HepG2 (cell line): ENCODE measurements around the gene ERMARD. TPM values are rescaled to one million over a fixed set of nuclear protein-coding genes. Genes with fewer than 3 reads are reported as not detected.

Experiments
- HOXA7 ChIP-seq: sonication (generic); formaldehyde crosslinking; IDR thresholded peaks from 2 replicates; pipeline ENCODE4 v1.8.1; 2022; ENCODE audit warnings: mild to moderate bottlenecking, missing genetic modification reagents, moderate library complexity
- NFAT5 ChIP-seq: sonication (generic); formaldehyde crosslinking; IDR thresholded peaks from 2 replicates; pipeline ENCODE4 v1.4.0; 2020; ENCODE audit warnings: missing genetic modification reagents
- PHF8 ChIP-seq: sonication (generic); formaldehyde crosslinking; IDR thresholded peaks from 2 replicates; pipeline ENCODE4 v1.5.0; 2020; ENCODE audit warnings: missing genetic modification reagents
- RERE ChIP-seq: IDR thresholded peaks from 2 replicates; pipeline ENCODE4 v1.6.1; 2016; ENCODE audit warnings: low read depth, missing genetic modification reagents, missing compliant biosample characterization
- SNAI1 ChIP-seq: sonication (generic); formaldehyde crosslinking; IDR thresholded peaks from 2 replicates; pipeline ENCODE4 v1.5.0; 2020; ENCODE audit warnings: mild to moderate bottlenecking, missing genetic modification reagents, borderline replicate concordance
- SYNCRIP ChIP-seq: fragments of 200-400 bp; formaldehyde crosslinking; IDR thresholded peaks from 2 replicates; pipeline ENCODE4 v1.6.1; 2018; ENCODE audit warnings: mild to moderate bottlenecking, low read depth, low read length; ENCODE audit not compliant: insufficient read depth
- TMF1 ChIP-seq: sonication (generic); formaldehyde crosslinking; IDR thresholded peaks from 2 replicates; pipeline ENCODE4 v1.8.1; 2022; ENCODE audit warnings: low read depth, missing genetic modification reagents
- ZNF3 ChIP-seq: IDR thresholded peaks from 2 replicates; pipeline ENCODE4 v1.7.0; 2017; ENCODE audit warnings: inconsistent platforms
- ZNF646 ChIP-seq: sonication (generic); formaldehyde crosslinking; IDR thresholded peaks from 2 replicates; pipeline ENCODE4 v1.9.0; 2021; ENCODE audit warnings: mild to moderate bottlenecking, missing genetic modification reagents
- ZNF839 ChIP-seq: sonication (generic); formaldehyde crosslinking; IDR thresholded peaks from 2 replicates; pipeline ENCODE4 v1.4.0; 2020; ENCODE audit warnings: missing genetic modification reagents, mild to moderate bottlenecking, borderline replicate concordance
- polyA plus RNA-seq, 8 experiments: library from polyadenylated mRNA; depleted of rRNA in 3 of 8; stranded (reverse) in 7 of 8; unstranded in 1 of 8; fragments of >200 nt; fragmentation: Illumina TruSeq in 4 of 8; extraction: Trizol in 4 of 8; gene quantifications; 2 replicates each; pipeline versions ENCODE4 v1.2.1 to v1.2.3, GENCODE V29; 2011 to 2016; ENCODE audit warnings: low read depth in 4 of 8, missing spikeins in 1 of 8, mixed read lengths in 1 of 8; ENCODE audit not compliant: insufficient read depth in 1 of 8
- total RNA-seq, 5 experiments: library from RNA; depleted of rRNA; stranded (reverse); fragments of >200 nt; fragmentation: Illumina TruSeq; extraction: Trizol; gene quantifications; 2 replicates each; pipeline ENCODE4 v1.2.3, GENCODE V29; 2016; ENCODE audit warnings: low read depth in 1 of 5

Gene ERMARD
- total and polyA plus RNA-seq, 2 of the 13 experiments (the other 11 are each of a cell fraction or from before 2014, with no cell fraction given) = 8.8 to 10.7 TPM

GRCh38 chr6:169789944-169790927, 38.8 kb downstream of the ERMARD start (continued):
- TF ChIP-seq NFAT5 = no peak
- no peak; the same call in 1 of the 2 replicates for TF ChIP-seq RERE
- peak; percentile 27; the same call in 1 of the 2 replicates for TF ChIP-seq ZNF646 (CRISPR knock-in tag)
- peak; percentile 84 for TF ChIP-seq PHF8
- TF ChIP-seq SYNCRIP = no peak
- peak; percentile 82; the same call in 1 of the 2 replicates for TF ChIP-seq TMF1
- TF ChIP-seq ZNF3 (CRISPR knock-in tag) = no peak
- TF ChIP-seq ZNF839 = 0 out of 2 replicates have a peak, but pooled peaks have one; percentile 26
- TF ChIP-seq SNAI1 (CRISPR knock-in tag) = peak; percentile 95
- no peak for TF ChIP-seq HOXA7 (CRISPR knock-in tag)
